Colon (tissue), 2 donors: ENCODE data around the gene TPPP3.
"Not testable (repeated sequence)": the region's sequence is repeated elsewhere in the genome, so short reads cannot be mapped to it uniquely, and the experiment has no call there.

Experiments used
- FAIRE-seq: peaks from 2 replicates; lab custom pipeline; 2012; peaks lifted over from hg19 to GRCh38; lab: Jason Lieb, UNC
- donor health status: control.
- donor health status: control.

Gene TPPP3

GRCh38 chr16:67389911-67390815, 3.1 kb downstream of the TPPP3 start:
- no peak for FAIRE-seq

DNA sequence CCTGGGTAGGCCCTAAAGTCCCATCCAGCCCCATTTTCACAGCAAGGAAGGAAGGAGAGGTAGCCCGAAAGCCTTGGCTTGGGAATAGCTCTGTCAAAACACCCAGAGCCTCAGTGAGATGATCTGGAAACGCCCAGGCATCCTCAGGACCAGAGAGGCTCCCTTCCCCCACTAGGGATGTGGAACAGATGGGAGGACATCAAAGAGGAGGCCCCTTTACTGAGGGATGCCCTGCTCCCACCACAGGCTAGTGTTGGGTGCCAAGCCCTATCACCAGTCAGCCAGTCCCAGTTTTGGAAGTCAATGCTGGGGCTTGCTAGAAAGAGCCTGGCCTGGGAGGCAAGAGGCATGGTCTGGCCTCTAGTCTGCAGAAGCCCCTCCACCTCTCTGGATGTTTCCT, 4.7 kb downstream of the TPPP3 start:
- FAIRE-seq: no peak

DNA sequence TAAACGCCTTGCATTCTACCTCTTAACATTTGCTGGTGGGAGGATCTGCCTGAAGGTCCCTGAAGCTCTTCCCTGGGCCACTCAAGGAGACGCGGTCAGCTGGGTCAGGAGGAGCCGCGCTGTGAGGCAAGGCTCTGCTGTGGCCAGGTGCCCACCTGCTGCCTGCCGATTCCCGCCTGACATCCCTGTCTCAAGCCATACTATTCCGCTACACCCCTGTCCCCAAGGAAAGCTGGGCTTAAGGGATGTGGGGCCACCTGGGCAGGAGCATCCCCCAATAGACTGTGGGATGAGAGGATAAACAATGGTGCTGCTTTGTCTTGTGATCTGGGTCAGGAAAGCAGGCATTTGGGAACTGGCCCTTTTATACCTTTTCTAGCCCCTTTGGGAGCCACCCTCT, 5.1 kb downstream of the TPPP3 start:
- no peak for FAIRE-seq

DNA sequence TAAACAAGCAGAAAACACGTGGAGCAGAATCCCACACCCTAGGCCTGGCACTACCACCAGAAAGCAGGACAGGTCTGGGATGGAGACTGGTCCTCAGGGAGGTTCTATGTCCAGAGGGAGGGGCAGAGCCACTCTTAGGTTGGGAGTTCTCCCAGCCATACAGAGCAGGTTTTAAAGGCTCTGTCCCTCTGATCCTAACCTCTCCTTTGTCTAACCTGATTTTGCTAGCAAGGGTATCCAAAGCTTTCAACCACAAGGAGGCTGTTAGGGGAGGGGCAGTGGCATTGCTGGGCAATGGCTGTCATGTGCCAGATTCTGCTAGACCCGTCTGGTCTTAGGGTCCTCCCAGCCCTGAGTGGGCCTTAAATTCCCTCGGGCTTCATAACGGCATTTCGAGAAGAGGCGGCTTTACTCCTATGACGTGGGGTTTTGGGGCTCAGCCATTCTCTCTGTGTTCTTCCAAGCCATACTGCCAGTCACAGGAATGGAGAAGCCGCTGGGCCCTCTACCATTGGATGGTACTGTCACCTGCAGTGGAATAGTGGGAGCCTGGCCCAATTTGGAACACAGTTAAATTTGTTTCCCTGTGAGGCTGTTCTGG, 5.7 kb downstream of the TPPP3 start:
- FAIRE-seq: no peak

- FAIRE-seq: no peak
Observed at GRCh38 chr16:67386861-67387455, 6.3 kb downstream of the TPPP3 start.

DNA sequence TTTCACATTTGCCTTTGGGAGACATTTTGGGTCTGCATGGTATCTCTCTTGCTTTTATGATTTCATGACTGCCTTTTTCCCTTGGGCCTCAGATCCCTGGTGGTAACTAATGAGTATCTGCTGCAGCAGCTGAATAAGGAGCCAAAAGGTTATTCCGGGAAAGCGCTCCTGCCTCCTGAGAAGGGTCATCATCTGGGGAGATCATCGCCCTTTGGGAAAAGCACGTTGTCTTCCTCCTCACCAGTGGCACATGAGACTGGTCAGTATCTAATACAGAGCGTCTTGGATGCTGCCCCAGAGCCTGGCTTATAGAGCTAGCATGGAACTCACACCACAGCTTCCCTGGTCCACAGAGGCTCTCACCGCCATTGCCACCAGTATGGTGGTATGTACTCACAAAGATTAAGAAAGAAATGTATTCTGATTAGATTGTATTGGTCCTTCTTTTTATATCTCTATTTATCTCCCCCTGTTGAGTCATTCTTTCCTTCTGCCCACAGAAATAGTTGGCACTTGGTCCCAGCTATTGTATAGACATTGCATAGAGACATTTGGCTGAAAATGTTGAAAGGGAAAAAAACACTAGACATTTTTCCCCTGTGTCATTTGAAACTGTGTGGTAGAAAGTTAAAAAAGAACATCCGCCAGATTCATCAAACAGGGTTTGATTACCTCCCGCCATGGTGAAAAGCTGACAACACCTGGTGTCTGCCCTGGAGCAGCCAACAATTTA, 8.4 kb downstream of the TPPP3 start:
- no peak for FAIRE-seq

- FAIRE-seq: no peak
Observed at GRCh38 chr16:67383284-67383683, 10.0 kb downstream of the TPPP3 start.

GRCh38 chr16:67378642-67379041, 14.7 kb downstream of the TPPP3 start:
- no peak for FAIRE-seq

- not testable (repeated sequence) for FAIRE-seq
Observed at GRCh38 chr16:67376012-67376411, 17.3 kb downstream of the TPPP3 start.

GRCh38 chr16:67372664-67373063, 20.6 kb downstream of the TPPP3 start:
- no peak for FAIRE-seq

DNA sequence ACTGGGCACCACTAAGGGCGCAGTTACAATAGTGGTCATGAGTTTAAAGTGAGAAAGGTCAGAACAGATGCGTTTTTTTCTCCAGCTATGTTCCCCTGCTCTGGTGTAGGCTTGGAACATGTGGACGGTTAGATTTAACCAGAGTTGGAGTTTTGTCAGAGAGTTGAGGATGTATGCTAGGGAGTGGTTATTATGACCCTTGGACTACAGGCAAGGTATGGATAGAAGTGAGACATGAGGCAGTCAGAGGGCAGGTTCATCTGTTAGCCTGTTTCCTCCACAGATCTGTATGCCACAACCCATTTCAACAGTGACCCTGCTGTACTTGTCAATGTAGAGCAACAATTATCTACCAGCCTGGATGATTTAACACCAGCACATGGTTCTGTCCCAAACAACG, 22.6 kb downstream of the TPPP3 start:
- no peak for FAIRE-seq

DNA sequence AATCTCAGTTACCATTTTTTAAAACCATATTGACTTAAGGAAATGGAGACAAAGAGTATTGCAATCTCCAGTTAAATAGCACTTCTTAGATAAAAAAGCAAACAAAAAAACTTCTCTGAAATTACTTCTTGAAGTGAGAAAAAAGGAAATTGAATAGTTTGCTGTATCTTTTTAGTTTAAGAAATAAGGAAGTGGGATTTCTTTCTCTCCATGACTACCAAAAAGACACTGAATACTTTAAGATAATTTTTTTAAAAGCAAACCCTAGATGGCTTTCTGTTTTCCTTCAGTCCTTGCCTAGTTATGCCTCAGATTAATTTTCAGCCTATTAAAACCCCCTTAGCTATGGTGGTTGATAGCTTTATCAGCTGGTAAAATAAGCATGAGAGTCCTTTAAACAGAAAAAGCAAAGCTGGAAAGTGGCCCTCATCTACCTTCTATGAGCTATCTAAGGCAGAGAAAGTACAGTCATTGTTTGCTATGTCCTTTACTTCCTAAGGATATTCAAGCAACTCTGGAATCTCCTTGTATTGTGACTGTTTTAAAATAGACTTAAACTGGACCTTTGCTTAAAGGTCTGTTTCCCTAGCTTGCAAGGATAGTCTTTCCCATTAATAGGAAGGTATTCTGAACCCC, 28.6 kb downstream of the TPPP3 start:
- FAIRE-seq: no peak

DNA sequence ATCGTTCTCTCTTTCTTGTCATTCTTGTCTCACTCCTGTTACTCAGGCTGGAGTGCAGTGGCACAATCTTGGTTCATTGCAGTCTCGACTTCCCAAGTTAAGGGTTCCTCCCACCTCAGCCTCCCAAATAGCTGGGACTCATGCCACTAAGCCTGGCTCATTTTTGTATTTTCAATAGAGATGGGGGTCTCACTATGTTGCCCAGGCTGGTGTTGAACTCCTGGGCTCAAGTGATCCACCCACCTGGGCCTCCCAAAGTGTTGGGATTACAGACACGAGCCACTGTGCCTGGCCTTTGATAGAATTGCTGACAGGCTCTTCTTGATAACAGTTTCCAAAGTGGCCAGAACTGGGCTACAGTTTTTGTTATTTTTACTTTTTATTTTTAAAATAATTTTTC, 32.3 kb downstream of the TPPP3 start:
- no peak for FAIRE-seq

DNA sequence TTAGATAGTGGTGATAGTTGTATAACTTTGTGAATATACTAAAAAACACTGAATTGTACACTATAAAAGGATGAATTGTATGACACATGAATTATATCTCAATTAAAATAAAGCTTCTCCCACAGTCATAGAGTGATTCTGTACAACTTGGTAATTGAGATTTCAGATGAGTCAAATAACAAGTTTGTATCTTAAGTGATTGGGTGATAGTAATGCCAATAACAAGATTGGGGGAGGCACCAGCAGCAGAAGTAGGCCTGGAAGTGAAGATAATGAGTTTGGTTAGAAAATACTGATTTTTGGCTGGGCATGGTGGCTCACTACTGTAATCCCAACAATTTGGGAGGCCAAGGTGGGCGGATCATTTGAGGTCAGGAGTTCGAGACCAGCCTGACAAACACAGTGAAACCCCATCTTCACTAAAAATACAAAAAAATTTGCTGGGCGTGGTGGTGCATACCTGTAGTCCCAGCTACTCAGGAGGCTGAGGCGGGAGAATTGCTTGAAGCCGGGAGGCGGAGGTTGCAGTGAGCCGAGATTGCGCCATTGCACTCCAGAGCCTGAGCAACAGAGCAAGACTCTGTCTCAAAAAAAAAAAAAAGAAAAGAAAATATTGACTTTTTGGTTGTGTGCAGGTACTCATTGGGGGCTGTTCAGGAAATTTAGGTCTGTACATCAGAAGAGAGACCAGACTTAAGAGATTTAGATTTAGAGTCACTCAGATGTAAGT, 33.6 kb downstream of the TPPP3 start:
- FAIRE-seq: not testable (repeated sequence)

DNA sequence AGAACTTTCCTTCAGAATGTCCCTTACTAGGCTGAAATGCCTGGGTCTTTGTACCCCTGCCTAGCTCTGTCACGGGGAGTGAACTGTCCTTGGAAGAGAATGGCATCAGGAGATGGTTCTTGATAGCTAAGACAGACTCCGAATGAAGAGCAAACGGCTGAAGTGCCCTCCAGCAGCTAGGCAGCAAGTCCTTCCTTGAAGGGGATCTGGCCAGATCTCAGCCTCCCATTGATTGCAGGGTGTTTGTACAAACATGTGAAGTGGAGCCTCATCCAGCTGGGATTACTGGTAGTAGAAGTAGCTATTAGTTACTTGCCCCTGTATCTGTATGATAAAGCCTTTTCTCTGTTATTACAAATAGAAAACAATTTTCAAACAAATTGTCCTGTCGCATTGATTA, 35.7 kb downstream of the TPPP3 start:
- FAIRE-seq: no peak

DNA sequence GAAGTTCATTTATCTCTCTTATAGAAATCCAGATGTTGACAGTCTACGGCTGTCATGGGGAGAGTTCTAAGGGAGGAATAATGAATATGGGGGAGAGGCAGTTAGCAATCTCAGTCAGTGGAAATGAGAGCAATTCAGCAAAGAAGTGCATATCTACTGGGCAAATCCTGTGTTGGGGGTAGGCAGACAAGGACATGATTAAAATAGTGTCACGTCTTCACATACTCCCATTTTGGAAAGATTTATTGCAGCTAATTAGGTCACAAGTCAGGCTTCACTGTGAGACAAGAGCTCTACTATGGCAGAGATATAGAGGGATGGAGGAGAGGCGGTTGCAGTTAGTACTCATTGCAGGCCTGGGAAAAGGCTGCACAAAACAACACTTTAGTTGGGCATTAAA, 36.9 kb downstream of the TPPP3 start:
- FAIRE-seq: no peak

DNA sequence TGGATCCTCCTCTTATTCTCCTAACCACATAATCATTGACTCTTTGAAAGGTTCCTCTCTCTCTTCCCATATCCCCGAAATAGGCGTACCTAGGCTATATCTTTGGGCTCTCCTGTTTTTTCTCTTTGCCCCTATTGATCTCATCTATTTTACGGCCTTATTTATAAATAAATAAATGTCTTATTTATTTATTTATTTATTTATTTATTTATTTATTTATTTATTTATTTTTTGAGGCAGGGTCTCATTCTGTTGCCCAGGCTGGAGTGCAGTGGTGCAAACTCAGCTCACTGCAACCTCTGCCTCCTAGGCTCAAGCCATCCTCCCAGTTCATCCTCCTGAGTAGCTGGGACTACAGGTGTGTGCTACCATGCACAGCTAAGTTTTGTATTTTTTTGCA, 40.8 kb downstream of the TPPP3 start:
- FAIRE-seq: not testable (repeated sequence)

DNA sequence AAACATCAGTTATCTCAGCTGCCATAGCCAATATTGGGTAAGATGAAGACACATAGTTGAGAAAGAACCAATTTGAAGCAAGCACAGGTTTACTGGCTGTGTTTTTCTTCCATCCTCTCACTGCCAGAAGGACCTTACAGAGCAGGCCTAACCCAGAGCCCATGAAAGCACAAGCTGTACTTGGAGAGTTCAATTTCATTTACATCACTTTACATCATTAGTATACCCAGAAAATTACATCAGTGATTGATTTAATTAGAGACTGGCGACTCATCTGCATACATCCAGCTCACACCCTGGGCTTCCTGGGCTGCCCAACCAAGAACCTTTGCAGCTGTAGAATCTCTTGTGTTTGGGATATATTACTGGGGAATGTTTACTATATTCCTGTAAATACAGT, 43.0 kb downstream of the TPPP3 start:
- FAIRE-seq: no peak

GRCh38 chr16:67349172-67349571, 44.1 kb downstream of the TPPP3 start:
- no peak for FAIRE-seq

GRCh38 chr16:67346341-67346740, 47.0 kb downstream of the TPPP3 start:
- FAIRE-seq: no peak

DNA sequence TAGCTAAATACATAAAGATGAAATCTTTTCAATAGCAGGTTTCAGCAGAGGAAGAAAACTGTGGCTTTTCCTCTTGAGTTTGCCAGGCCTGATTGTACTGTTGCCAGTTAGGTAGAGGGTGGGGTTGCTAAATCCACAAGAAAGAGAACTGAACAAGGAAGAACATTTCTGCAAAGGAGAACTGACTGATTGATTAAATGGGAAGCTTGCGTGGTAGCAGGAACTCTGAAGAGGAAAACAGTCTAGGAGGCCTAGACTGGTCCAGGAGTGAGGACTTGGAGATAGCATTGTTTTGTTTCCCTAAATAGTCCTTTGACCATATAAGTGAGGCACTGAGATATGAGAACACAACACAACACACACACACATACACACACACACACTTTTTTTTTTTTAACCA, 47.9 kb downstream of the TPPP3 start:
- FAIRE-seq: no peak

GRCh38 chr16:67342616-67343015, 50.7 kb downstream of the TPPP3 start:
- FAIRE-seq: no peak
